Measurements from ENCODE around the gene NCK1. TPM values are rescaled to one million over a fixed set of nuclear protein-coding genes. Genes with fewer than 3 reads are reported as not detected.

Gene NCK1
- total RNA-seq, 1 experiment from 2014 or later = 59.4 TPM

GRCh38 chr3:136973352-136973751 lies 111.3 kb downstream of the NCK1 start:
- H3K4me1 Mint-ChIP-seq (ENCODE audit: insufficient read depth, unreplicated experiment) = peaks cover 36% of the 10 kb centered on the region
- BruUV-seq (replicated peaks) = no TSS peak
- TF ChIP-seq, protein P1, sequence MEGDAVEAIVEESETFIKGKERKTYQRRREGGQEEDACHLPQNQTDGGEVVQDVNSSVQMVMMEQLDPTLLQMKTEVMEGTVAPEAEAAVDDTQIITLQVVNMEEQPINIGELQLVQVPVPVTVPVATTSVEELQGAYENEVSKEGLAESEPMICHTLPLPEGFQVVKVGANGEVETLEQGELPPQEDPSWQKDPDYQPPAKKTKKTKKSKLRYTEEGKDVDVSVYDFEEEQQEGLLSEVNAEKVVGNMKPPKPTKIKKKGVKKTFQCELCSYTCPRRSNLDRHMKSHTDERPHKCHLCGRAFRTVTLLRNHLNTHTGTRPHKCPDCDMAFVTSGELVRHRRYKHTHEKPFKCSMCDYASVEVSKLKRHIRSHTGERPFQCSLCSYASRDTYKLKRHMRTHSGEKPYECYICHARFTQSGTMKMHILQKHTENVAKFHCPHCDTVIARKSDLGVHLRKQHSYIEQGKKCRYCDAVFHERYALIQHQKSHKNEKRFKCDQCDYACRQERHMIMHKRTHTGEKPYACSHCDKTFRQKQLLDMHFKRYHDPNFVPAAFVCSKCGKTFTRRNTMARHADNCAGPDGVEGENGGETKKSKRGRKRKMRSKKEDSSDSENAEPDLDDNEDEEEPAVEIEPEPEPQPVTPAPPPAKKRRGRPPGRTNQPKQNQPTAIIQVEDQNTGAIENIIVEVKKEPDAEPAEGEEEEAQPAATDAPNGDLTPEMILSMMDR (IDR thresholded peaks at IDR 0.05; ENCODE audit: unreplicated experiment) = no peak
- no peaks in the 10 kb centered on the region for H3K27me3 Mint-ChIP-seq (ENCODE audit: insufficient read depth, unreplicated experiment)
- peaks cover 15% of the 10 kb centered on the region for H3K9me3 Mint-ChIP-seq (ENCODE audit: unreplicated experiment)
- intact Hi-C loops (cut with micrococcal nuclease) = no loop called here
- no peak overlapping the region for H3K4me3 Mint-ChIP-seq (ENCODE audit: unreplicated experiment)
- CTCF ChIA-PET = no interaction called here
- H3K36me3 Mint-ChIP-seq (ENCODE audit: insufficient read depth, unreplicated experiment) = peaks cover 53% of the 10 kb centered on the region
- no peak for DNase-seq (ENCODE audit: unreplicated experiment)
- no peak overlapping the region for H3K27ac Mint-ChIP-seq (ENCODE audit: low read depth, unreplicated experiment)
- POLR2A ChIA-PET = interaction anchor here (1.9 to 21.4 kb wide), 3 partner anchors 11 to 111 kb away, joined by 7 to 452 read pairs (median 17); partner anchors contain the start of genes IL20RB and NCK1

DNA sequence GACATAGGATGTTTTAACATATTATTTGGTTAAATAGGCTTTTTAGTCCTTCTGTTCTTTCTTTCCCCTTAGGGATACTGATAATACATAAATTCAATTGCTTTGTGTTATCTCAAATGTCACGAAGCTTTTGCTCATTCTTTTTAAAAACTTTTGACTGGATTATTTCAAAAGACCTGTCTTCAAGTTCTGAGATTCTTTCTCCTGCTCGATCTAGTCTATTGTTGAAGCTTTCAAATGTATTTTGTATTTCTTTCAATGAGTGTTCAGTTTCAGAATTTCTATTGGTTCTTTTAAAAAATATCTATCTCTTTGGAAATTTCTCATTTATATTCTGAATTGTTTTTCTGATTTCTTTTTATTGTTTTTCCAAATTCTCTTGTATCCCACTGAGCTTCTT lies 112.7 kb downstream of the NCK1 start:
- TF ChIP-seq, protein P1 (IDR thresholded peaks at IDR 0.05; ENCODE audit: unreplicated experiment) = no peak
- no peak overlapping the region for H3K4me3 Mint-ChIP-seq (ENCODE audit: unreplicated experiment)
- CTCF ChIA-PET = interaction anchor here (0.6 to 1.5 kb wide), 3 partner anchors 12 to 39 kb away, joined by 3 to 4 read pairs (median 4); no protein-coding TSS in a partner anchor
- intact Hi-C loops (cut with micrococcal nuclease) = no loop called here
- H3K9me3 Mint-ChIP-seq (ENCODE audit: unreplicated experiment) = peaks cover 15% of the 10 kb centered on the region
- peak overlapping the region; percentile 69 for H3K27ac Mint-ChIP-seq (ENCODE audit: low read depth, unreplicated experiment)
- H3K27me3 Mint-ChIP-seq (ENCODE audit: insufficient read depth, unreplicated experiment) = no peaks in the 10 kb centered on the region
- peaks cover 41% of the 10 kb centered on the region for H3K4me1 Mint-ChIP-seq (ENCODE audit: insufficient read depth, unreplicated experiment)
- no TSS peak for BruUV-seq (replicated peaks)
- DNase-seq (ENCODE audit: unreplicated experiment) = no peak
- POLR2A ChIA-PET = interaction anchor here (0.7 to 21.4 kb wide), 5 partner anchors 10 to 728 kb away, joined by 3 to 452 read pairs (median 7); partner anchors contain the start of genes IL20RB and NCK1
- H3K36me3 Mint-ChIP-seq (ENCODE audit: insufficient read depth, unreplicated experiment) = peaks cover 57% of the 10 kb centered on the region

- BruUV-seq (replicated peaks) = no TSS peak
- Mint-ChIP-seq H3K4me3 (ENCODE audit: unreplicated experiment) (no peak overlapping the region), H3K36me3 (ENCODE audit: insufficient read depth, unreplicated experiment) (peaks cover 75% of the 10 kb centered on the region), H3K27ac (ENCODE audit: low read depth, unreplicated experiment) (no peak overlapping the region), H3K4me1 (ENCODE audit: insufficient read depth, unreplicated experiment) (peaks cover 47% of the 10 kb centered on the region), H3K9me3 (ENCODE audit: unreplicated experiment) (no peaks in the 10 kb centered on the region), H3K27me3 (ENCODE audit: insufficient read depth, unreplicated experiment) (no peaks in the 10 kb centered on the region)
- no peak for DNase-seq (ENCODE audit: unreplicated experiment)
- TF ChIP-seq, protein P1 (IDR thresholded peaks at IDR 0.05; ENCODE audit: unreplicated experiment) = no peak
- ChIA-PET CTCF (interaction anchor here (0.5 to 1.3 kb wide), 4 partner anchors 9 to 1232 kb away, joined by 3 to 4 read pairs (median 3); no protein-coding TSS in a partner anchor), POLR2A (interaction anchor here (0.8 to 21.4 kb wide), 3 partner anchors 9 to 117 kb away, joined by 4 to 452 read pairs (median 5); partner anchors contain the start of genes IL20RB and NCK1)
- intact Hi-C loops (cut with micrococcal nuclease) = no loop called here
Measured at GRCh38 chr3:136979204-136979603, 117.2 kb downstream of the NCK1 start.

DNA sequence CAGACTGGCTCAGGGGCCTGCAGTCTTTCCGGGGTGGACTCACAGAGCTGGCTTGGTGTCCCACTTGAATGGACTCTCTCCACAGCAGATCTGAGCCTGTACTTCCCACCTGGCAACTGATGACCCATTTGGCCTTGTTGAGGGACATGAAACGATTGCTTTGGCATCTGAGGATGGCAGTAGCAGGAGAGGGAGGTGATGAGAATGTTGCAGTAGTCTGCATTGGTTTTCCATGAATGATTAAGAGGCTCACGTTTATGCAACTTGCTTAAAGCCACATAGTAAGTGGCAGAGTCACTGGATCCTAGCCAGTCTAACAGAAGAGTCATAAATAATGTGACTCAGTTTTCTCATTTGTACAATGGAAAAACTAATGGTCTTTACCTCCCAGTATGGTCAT lies 117.7 kb downstream of the NCK1 start:
- Mint-ChIP-seq H3K4me3 (ENCODE audit: unreplicated experiment) (no peak overlapping the region), H3K27me3 (ENCODE audit: insufficient read depth, unreplicated experiment) (no peaks in the 10 kb centered on the region), H3K36me3 (ENCODE audit: insufficient read depth, unreplicated experiment) (peaks cover 75% of the 10 kb centered on the region), H3K9me3 (ENCODE audit: unreplicated experiment) (no peaks in the 10 kb centered on the region), H3K27ac (ENCODE audit: low read depth, unreplicated experiment) (no peak overlapping the region), H3K4me1 (ENCODE audit: insufficient read depth, unreplicated experiment) (peaks cover 50% of the 10 kb centered on the region)
- no TSS peak for BruUV-seq (replicated peaks)
- DNase-seq (ENCODE audit: unreplicated experiment) = peak; percentile 42
- ChIA-PET POLR2A (interaction anchor here (1.1 to 21.4 kb wide), 2 partner anchors 13 to 21 kb away, joined by 3 to 452 read pairs; partner anchors contain the start of gene IL20RB), CTCF (interaction anchor here (1.4 kb wide), 1 partner anchor 21 kb away, joined by 3 read pairs; no protein-coding TSS in a partner anchor)
- TF ChIP-seq, protein P1 (IDR thresholded peaks at IDR 0.05; ENCODE audit: unreplicated experiment) = no peak
- intact Hi-C loops (cut with micrococcal nuclease) = no loop called here
